NT2/D1 (cell line): ENCODE results near the gene POLN.

ENCODE experiments used
- YY1 ChIP-seq: IDR thresholded peaks from 2 replicates; pipeline ENCODE4 v1.6.1; 2011; ENCODE audit not compliant: insufficient read length, insufficient read depth
- ZNF274 ChIP-seq: IDR thresholded peaks from 2 replicates; pipeline ENCODE4 v1.6.1; 2011; ENCODE audit warnings: mild to moderate bottlenecking, low read depth, low read length

GRCh38 chr4:2253160-2254084 is 11.5 kb upstream of the POLN start:
- TF ChIP-seq ZNF274 (no peak), YY1 (no peak)
